SK-N-DZ (cell line): ENCODE data around the gene FREM2. TPM values are rescaled to one million over a fixed set of nuclear protein-coding genes. Genes with fewer than 3 reads are reported as not detected.

Experiments
- DNase-seq: peaks from one replicate; pipeline ENCODE4 v3.0.0-alpha.2; 2015; ENCODE audit warnings: low spot score
- polyA plus RNA-seq, 2 experiments: library from polyadenylated mRNA; depleted of rRNA; stranded (reverse); fragments of >200 nt; gene quantifications; 2 replicates each; pipeline ENCODE4 v1.2.3, GENCODE V29; 2014

The FREM2 gene
- not detected in 2 replicates for polyA plus RNA-seq (2014; cell fraction: cytosol; rRNA removed)
- not detected in 2 replicates for polyA plus RNA-seq (2014; cell fraction: nucleus; rRNA removed)

GRCh38 chr13:38686577-38687245 lies at the start of gene FREM2:
FREM2 (plus strand) TSS chr13:38687077; CDS start chr13:38687345, 268 bp downstream.
- DNase-seq, result no peak

DNA sequence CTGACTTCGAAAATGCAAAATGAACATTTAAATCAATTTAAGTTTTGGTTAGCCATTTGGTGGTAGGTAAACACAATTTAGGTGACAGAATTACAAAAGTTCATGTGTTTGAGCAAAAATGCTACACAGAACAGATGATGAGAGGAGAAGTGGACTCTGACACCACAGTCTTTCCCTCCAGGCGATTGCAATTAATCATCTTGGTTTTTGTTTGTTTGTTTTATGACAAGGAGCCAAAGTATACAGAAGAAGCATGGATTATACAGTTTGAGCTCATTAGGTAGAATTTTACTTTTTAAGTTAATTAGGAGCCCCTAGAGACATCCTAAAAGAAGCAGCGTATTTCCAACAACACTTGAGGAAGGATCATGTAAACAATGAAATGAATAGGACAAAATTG lies 49.3 kb upstream of the FREM2 start:
- DNase-seq, result no peak

DNA sequence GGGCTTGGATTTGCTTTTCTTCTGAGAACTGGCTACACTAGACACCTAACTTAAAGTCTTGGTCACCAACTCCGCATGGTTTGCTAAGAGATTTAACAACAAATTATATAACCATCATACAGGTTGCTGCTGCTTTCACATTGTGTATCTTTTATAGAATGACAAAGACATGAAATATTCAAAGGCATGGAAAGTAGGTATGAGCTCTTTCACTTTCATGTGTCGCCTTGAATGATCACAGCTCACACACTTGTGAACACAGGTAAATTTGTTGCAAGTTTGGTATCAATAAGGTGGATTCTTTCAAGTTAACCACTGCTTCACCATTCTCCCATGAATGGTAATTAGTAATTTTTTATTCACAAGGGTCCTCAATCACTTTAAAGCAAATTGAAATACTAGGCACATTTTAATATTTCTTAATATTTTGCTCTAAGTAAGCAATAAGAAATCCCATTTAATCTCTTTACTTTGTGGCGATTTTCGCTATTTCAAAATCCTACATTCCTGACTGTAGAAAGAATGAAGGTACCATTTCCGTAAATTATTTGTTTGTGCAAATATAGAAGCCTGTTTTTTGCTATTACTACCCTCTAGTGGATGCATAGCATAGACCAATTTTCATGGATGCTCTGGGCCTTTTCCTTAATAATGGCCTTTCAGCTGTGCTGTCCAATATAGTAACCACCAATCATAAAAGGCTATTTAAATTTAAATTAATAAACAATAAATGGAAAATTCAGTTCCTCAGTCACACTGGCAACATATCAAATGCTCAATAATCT lies 45.5 kb upstream of the FREM2 start:
- no peak for DNase-seq

DNA sequence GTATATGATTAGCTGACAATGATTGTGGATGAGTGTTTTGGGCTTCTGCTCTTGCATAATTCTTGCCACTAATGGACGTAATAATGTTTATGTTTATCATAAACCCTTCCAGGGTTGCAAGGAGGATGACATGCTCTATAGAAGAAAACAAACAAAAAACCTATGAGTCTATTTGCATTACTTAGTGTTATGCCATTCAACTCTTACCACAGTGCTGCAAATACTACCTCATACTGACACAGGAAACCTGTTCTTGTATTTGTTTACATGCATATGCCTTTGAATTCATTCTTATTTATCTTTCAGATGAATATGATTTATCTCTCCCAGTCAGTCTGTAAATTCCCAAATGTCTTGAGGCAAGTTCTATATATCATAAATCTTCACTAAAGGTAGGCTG lies 39.6 kb upstream of the FREM2 start:
- DNase-seq, result no peak

GRCh38 chr13:38648912-38649311 lies 38.0 kb upstream of the FREM2 start:
- DNase-seq, result no peak

GRCh38 chr13:38656699-38657098 lies 30.2 kb upstream of the FREM2 start:
- no peak for DNase-seq

- no peak for DNase-seq
These were observed 29.7 kb upstream of the FREM2 start for GRCh38 chr13:38657191-38657590.

GRCh38 chr13:38658906-38659305 lies 28.0 kb upstream of the FREM2 start:
- DNase-seq, result no peak

DNA sequence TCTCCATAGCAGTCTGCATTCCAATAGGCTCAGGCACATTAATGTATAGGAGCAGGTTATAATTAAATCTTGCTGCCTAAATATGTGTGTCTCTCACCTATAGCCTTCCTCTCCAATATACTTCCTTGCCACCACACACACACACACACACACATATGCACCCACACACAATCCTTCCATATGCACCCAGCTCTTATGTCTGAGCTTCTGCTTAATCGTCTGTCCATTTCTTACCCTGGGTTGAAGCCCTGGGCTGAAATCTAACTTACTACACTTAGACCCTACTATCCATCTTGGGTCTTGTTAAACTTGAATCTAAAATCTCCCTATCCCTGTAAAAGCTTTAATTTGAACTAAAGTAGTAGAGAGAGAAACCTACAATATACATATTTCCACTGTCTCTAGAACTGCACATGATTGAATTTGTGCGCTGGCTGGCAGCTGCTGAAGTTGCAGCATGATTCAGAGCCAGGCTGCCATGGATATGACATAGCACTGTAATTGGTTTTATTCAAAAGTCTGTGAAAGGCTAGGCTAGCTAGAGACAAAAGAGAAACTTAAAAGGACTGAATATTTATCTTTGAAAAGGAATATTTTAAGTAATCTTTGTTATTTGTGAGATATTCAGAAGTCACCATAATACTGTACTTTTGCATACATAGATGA lies 25.7 kb upstream of the FREM2 start:
- no peak for DNase-seq

DNA sequence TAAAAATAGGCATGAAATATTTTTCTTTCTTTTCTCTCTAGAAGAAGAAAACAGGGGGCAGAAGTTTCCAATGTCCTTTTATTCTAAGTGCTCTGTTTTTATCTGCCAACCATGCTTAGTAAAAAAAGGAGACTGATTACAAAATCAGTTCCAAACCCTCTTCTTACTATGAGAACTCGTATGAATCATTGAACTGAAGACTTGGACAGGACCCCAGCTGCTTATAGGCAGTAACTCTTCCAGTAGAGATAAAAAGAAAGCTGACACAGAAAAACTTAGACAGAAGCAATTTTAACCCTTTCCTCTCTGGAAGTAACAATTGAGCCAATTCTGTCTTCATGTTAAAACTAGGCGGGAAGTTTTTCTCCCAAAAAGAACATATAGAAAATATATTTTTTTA lies 24.5 kb upstream of the FREM2 start:
- DNase-seq, result no peak

- DNase-seq, result no peak
These were observed 22.0 kb upstream of the FREM2 start for GRCh38 chr13:38664906-38665305.

DNA sequence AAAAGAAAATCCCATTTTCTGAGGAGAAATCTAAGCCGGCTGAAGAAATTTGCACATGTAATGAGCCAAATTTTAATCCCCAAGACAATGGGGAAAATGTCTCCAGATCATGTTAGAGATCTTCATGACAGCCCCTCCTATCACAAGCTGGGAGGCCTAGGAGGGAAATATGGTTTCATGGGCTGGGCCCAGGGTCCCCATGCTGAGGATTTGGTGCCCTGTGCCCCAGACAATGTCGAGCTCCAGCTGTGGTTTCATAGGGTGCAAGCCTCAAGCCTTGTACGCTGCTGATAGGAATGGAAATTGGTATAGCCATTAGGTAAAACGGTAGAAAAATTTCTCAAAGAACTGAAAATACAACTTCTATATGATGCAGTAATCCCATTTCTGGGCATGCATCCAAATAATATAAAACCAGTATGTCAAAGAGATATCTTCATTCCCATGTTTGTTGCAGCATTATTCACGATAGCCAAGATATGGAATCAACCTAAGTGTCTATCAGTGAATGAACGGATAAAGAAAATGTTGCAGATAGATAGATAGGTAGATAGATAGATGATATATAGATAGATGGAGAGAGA lies 19.3 kb upstream of the FREM2 start:
- DNase-seq, result no peak

- DNase-seq, result no peak
These were observed 17.5 kb upstream of the FREM2 start for GRCh38 chr13:38669234-38669964.

DNA sequence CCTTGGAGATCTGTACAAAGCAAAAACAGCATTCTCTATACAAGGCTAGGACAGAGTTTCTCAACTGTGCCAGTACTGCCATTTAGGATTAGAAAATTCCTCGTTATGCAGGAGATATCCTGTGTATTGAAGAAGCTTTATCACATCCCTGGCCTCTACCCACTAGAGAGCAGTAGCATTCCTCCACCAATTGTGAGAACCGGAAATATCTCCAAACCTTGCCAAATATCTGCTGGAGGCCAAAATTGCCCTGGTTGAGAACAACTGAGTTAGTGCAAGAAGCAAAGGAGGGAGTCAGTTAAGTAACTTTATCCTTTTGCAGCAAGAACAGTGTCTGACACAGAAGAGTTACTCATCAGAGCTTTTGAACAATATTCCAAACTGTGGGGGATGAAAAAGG lies 16.2 kb upstream of the FREM2 start:
- no peak for DNase-seq

DNA sequence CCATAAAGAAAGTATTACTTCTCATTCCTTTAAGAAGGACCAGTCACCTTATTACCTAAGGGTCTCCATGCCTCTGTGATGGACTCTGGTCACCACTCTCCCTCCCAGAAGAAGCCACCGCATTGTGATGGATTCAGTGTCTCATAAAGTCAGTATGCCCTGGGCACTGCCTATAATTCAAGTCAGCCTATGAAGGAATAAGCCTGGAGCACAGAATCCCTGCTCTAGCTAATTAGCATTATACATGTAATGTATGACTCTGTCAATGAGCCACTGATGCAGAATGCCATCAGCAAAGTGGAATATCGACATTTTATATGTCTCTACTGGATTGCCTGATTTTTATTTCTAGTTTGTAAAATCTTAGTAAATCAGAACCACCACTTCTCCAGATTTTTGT lies 14.9 kb upstream of the FREM2 start:
- DNase-seq, result no peak

- DNase-seq, result no peak
These were observed 12.7 kb upstream of the FREM2 start for GRCh38 chr13:38674208-38674607.

GRCh38 chr13:38680912-38681311 lies 6.0 kb upstream of the FREM2 start:
- no peak for DNase-seq

- no peak for DNase-seq
These were observed 2.2 kb upstream of the FREM2 start for GRCh38 chr13:38684714-38685113.

DNA sequence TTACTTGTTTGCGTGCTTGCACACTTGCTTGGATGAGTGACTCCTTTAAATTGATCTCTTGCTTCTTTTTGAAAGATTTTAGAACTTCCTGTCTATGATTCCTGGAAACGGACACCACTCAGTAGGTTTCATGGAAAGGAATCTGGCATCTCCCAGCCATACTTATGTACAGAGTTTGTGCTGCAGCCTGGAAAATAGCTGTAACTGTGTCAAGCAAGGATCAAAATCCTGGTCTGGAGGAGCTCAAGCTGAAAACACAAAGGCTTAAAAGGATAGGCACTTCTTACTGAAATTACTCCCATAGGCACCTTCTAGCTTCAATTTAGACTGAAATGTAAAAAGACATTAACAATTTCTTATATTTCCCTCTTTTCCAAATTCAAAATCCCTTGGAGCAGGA lies 1.4 kb upstream of the FREM2 start:
- no peak for DNase-seq

DNA sequence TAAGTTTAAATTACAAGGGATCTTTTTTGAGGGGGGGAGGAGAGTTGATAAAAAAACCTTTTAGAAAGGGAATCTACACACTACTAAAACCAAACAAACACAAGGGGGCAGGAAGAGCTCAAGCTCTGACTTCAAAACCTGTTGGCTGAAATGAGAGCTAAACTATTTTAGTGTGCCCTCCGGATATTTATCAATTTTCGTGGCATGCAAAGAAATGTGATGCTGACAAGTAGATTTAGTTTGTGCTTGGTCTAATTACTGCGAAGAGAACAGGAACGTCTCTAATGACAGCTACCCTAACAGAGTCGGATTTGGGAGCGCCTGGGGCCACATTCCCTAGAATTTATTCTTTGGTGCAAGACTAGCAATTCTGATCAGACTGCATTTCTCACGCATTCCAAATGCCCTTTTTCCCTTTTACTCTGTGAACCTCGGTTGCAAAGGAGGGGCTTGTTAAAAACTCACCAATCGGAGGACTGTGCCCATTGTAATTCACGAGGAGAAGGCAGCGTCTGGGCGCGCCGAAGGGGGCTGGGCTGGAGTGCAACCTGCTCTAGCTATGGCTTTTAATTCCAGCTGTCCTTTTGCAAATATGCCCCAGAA lies 802 bp upstream of the FREM2 start:
- DNase-seq, result no peak
